HG03460 (cell line): ENCODE results near the gene ANKS1B.
"Not testable (repeated sequence)": the region's sequence is repeated elsewhere in the genome, so short reads cannot be mapped to it uniquely, and the experiment has no call there.

ENCODE experiments used
- ATAC-seq: cut with Tn5 transposase; IDR thresholded peaks from one replicate; pipeline ENCODE4 v1.9.1; 2021; ENCODE audit not compliant: unreplicated experiment

ANKS1B gene

DNA sequence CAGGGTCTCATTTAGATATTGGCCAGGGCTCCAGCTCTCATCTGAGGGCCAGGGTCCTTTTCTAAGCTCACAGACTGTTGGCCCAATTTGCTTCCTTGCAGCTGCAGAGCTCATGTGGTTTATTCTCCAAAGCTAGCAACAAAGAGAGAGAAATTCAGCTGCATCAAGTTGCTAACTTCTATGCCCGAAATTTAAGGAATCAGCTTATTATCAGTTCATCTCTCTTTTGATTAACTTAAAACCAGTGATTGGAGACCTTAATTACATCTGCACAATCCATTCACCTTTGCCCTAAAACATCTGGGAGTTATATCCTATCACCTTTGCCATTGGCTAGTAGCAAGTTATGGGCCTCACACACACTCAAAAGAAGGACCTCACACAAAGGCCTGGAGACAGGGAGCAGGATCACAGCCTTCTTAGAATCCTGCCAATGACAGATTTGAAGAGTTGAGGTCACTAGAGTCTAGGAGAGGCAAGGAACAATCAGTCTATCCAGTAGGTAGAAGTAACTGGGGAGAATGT, 596.0 kb downstream of the ANKS1B start:
- ATAC-seq: no peak

DNA sequence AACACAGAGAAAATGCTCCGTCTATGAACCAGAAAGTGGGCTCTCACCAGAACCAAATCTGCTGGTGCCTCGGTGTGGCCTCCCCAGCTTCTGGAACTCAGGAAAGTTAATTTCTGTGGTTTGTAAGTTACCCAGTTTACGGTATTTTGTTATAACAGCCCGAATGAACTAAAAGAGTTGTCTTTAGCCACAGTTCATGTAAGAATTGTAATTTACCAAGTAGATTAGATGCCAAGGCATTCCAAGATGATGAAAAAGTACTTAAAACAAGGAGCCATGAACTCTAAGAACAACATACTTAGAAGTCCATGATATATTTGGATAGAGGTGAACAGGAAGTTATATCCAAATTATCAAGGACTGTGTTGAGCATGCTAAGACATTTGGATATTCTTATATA, 597.1 kb downstream of the ANKS1B start:
- ATAC-seq: no peak

DNA sequence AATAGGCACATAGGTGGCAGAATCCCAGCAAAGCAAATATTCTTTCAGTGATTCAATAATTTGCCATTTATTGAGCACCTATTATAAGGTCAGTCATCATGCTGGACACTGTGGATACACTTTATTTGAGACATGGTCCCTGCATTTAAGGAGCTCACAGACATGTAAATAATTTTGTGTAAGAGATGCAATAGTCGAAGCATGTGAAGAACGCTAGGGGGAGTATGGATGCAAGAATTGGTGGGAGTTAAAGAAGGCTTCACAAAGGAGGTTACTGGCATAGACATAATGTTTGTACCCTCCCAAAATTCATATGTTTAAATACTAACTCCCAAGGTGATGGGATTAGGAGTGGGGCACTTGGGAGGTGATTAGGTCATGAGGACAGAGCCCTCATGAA, 597.8 kb downstream of the ANKS1B start:
- no peak for ATAC-seq

DNA sequence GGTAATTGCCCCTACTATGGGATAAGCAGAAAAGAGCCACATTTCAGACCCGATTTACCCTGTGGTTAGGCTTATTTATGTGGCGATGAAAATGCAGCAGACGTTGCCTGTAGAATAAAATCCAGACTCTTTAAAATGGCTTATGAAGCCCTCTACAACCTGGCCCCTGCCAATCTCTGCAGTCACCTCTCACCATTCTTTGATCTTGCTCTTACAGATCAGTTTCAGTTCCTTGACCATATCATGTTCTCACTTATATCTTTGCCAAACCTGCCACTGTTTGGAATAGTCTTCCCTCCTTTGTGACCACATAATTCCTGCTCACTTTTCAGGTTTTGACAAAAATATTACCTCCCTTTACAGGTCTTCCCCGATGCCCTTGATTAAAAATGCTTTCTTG, 601.5 kb downstream of the ANKS1B start:
- no peak for ATAC-seq

DNA sequence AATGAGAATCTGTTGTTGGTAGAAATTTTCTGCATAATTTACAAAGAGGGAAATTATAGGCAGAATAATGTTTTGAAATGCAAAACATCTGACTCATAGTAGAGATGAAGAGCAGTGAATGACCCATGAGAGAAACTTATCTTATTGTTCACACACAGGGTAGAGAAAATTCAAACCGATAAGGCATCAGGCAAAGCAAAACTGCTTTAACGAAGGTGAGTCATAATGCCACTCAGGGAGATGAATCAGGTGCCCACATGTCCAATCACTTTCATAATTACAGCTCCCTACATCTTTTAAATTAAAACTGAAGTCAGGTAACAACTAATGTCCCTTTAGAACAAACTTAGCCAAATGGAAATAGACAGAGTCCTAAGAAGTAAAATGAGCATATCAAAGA, 602.7 kb downstream of the ANKS1B start:
- peak; percentile 95 for ATAC-seq

DNA sequence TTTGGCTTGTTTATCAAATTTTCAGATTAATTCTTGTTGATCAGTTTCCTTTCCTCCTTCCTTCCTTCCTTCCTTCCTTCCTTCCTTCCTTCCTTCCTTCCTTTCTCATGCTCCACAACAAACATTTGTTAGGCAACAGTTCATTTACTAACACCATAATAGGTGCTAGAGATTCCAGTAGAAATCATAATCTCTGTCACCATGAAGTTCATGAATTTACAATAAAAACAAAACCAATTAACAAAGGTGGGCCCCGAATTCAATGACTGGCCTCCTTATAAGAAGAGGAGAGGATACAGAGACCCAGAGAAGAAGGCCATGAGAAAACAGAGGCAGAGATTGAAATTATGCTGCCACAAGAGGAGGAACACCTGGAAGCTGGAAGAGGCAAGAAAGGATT, 604.0 kb downstream of the ANKS1B start:
- no peak for ATAC-seq

DNA sequence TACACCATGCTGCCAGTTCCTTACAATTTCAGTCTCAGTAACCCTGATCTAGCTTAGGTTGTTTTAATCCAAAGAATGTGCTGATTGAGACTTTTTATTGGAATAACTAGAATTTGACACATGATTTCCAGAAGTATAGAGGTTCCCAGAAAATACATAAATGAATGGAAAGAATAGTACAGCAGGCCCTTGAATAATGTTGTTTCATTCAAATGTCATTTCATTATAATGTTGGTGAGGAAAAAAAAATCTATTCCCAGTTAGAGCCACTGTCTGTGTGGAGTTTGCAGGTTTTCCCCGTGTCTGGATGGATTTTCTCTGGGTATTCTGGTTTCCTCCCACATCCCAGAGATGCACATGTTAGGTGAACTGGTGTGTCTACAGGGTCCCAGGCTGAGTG, 610.7 kb downstream of the ANKS1B start:
- ATAC-seq: no peak

DNA sequence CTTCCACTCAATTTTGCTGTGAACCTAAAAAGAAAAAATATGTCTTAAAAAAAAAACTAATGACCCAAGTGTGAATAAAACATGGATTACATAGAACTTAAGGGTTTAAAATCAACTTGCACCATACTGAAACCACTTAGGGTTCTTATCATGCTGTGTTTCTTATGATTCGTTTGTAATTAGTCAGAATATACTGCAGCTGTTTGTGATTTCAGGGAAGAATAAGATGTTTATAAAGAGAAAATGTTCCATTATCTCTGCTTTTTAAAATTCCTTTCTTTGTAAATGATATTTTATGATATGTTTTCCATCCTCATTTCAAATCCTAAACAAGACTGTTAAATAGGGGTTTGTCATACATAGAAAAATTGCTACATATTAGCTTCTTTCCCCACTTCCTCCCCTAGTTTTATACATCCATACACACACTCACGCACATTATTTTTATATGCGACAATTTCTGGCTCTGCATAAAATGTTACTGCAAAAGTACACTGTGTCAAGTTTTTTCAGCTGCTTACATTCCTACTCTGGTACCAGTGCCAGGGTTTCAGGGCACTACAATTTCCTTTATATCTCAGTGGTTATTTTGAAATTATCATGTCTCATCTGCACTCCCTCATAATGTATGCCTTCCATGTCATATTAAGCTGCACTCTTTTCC, 612.3 kb downstream of the ANKS1B start:
- no peak for ATAC-seq

DNA sequence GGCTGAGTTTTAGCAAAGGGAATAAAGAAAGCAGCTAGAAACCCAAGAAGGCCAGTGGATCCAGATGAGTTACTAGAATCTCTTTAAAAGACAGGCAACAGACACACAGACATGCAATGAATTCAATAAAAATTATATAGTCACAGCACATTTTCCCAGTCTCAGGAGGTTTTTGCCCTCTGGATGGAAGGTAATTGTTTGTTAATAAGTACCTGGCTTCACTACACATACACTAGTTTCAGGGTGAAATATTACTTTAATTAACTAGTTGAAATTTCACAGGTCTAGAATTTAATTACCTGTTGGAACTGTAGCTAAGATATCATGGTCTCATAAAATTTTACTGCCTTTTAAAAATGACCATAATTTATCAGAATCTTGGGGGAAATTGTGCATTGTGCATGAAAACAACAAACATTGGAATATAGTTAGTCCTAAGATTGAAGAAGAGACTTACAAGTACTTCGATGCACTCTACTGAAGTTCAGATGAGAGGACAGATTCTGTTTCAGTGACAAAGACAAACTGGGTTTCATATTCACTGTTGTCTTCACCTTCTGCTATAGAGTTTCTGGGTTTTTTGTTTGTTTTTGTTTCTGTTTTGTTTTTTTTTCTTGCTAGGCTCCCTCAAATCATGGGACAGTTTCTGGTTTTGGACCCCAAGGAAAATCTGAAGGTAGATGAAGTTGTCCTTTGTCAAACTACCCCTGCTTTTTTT, 614.2 kb downstream of the ANKS1B start:
- no peak for ATAC-seq

DNA sequence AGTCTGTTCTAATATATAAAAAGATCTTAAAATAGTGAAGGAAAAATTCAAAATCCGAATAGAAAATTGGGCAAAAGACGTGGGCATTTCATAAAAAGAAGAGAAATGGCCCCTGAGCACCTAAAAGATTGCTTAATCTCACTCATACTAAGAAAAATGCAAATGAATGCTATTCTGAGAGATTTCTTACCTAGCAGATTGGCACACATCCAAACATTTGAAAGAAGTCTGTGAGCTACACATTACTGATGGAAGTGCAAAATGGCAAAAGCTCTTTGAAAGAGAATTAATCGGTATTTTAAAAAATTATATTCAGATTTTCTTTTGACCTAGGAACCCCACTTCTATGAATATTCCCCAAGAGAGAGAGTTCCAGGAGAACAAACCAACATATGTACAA, 617.6 kb downstream of the ANKS1B start:
- no peak for ATAC-seq

DNA sequence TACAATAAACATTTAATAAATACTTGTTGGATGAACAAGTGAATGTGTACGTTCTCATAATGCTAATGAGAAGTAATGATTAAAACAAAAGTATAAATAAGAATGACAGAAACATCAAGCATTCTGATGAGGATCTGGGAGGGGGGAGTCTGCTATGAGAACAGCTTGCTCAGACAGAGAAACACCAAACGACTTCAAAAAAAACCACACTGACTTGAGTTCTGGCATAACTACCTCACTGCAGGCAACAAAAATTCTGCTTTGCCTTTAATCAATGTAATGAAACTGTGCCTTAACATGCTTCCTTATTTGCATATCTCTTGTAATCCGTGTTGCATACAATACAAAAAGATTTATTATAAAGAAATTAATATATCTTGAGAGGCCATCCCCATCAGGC, 632.5 kb downstream of the ANKS1B start:
- no peak for ATAC-seq

DNA sequence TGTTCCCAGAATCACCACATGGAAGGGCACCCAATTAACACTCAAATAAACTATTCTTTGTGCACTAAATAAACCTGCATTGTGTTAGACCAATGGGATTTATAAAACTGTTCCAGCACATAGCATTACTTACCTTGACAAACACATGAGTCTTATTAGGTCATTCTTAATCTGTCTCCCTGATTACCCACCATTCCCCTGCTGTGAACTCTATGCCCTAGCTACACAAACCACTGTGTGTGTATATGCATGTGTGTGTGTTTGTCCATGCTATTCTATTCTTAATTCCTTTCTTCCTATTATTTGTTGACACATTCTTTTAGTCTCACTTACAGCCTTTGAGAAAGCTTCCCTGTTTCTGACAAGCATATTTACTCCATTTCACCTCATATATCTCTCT, 640.8 kb downstream of the ANKS1B start:
- ATAC-seq: no peak

DNA sequence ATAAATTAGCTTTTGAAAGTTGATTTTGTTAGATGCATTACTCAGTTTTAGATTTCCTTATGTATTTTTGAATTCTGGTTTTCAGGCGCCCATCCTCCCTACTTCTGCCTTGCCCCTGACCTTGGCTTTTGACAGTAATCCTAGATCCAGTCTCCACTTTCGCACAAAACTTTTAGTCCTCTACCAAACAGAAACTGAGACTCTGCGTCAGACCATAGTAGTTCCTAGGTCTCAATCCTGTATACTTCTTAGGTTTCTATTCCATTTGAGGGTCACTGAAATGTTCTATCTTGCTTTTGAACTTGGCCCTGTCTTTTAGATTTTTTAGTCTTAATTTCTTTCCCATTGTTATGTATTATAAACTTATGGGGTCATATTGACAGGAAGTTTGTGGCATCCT, 645.1 kb downstream of the ANKS1B start:
- ATAC-seq: no peak

DNA sequence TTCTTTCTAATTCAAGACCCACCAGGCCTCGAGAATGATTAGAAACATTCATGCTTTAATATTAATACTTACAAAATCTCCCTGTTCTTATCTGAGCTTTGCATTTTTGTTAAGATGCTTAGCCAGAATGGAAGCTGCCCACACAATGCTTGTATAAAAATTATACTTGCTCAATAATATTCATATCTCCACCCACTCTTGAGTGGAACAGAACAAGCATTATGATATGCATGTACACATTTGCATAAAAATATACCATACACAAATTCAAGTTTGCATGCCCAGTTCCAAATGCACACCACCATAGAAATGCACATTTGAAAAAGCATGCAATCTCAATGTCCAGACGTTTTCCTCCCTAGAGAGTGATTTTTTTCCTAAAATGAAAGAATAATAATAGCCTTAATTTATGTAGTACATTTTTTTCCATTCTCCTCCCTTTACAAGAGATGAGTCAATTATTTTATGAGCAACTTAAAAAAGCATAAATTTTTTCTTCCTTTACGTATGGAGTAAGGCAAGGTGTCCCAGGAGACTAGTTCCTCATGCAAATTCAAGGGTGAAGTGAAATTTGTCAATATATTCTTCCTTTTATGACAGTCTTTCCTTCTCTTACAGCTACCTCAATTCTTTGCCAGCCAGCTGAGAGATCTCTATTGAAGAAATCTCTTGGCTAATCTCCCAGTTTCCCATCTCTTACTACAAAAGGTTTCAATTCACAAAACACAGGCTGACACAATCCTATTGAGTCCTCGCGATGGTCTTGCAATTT, 650.3 kb downstream of the ANKS1B start:
- ATAC-seq: no peak

DNA sequence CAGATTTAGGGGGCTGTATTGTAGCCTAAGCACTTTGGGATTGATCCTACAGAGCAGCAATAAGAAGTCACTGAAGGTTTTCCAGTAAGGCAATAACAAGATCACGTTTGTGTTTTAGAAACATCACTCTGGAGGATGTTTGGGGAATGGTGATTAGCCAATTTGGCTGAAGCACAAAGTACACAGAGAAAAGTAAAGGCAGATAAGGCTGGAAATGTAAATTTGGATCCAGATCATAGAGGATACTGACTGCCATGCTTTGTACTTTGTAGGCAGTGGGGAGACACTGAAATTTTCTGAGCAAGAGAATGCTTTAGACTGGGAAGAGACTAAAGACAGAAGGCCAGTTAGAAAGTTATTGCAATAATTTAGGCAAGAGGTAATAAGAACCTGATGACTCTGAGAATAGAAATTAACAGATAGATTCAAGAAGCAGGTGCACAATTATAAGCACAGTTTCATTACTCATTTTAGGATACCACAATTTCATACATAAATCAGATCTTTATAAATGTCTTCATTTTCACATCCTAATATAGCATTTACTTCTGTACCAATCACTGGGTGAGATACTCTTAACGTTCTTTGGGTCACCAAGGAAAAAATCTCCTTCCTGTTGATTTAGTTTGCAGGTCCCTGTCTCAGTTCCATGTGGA, 651.7 kb downstream of the ANKS1B start:
- no peak for ATAC-seq

DNA sequence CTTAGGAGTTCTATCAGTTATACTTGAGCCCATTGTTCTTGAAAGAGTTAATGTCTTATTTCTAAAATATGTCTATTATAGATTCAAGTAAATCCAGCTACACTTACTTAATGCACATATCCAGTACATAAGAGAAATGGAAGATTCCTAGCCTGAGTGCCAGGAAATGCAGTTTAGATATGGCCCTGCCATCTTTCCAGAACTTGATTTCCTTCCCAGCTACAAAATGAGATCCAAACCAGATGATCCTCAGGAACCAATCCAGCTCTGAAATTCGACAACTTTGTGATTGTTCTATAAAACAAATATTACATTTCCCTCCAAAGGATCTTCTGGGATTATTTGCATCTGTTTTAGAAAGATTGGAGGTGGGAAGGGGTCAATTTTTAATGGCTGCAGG, 654.5 kb downstream of the ANKS1B start:
- ATAC-seq: no peak

DNA sequence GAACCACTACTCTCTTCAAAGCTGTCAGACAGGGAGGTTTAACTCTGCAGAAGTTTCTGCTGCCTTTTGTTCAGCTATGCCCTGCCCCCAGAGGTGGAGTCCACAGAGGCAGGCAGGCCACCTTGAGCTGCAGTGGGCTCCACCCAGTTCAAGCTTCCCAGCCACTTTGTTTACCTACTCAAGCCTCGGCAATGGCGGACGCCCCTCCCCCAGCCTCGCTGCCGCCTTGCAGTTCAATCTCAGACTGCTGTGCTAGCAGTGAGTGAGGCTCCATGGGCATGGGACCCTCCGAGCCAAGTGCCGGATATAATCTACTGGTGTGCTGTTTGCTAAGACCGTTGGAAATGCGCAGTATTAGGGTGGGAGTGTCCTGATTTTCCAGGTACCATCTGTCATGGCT, 663.5 kb downstream of the ANKS1B start:
- not testable (repeated sequence) for ATAC-seq

DNA sequence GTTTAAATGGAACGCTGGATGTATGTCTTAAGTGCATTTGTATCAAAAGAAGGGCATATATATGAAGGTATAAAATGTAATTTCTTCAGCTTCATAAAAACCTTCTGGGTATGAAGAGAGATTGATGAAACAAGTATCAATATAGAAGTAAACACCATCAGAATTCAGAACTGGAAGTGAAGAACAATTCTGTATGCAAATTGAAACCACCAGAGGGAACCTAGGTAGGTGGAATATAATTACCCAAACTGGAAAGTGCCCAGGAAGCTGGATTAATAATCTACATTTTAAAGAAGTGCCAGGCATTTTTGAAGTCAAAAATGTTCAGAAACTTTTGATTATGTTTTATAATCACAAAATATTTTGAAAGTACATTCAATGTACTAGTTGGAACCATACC, 673.4 kb downstream of the ANKS1B start:
- no peak for ATAC-seq

DNA sequence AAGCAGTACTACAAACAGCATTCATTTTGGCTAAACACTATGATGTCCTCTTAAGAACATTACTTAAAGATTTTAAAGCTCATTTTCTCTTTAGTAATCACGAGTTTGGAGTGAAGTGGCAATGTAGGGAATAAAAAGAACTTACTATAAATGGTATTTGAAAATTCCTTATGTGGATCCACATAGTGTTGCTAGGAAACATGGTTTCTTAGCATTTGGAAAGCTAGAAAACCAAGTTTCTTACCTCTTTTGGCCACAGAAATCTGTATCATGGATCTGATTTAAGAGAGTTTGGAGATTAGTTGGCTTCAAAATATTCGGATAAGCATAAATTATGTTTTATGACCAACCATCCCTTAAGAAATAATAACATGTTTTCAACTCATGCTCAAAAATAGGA, 674.9 kb downstream of the ANKS1B start:
- no peak for ATAC-seq

DNA sequence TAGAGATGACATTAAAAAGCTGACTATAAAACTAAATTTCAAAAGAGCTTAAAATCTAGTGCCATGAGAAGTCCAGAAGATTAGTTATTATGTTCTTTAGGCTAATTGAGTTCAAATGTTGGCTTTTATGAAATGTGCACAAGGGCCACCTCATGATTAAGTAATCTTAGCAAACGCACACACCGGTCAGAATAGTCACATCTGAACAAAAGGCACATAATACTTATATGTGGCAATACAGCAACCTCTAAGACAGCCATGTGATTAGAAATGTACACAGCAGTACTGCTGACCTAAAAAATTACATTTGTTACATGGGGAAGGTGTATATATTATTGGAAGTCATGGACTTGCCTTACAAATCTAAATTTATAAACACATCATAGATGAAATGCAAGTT, 681.9 kb downstream of the ANKS1B start:
- ATAC-seq: no peak

DNA sequence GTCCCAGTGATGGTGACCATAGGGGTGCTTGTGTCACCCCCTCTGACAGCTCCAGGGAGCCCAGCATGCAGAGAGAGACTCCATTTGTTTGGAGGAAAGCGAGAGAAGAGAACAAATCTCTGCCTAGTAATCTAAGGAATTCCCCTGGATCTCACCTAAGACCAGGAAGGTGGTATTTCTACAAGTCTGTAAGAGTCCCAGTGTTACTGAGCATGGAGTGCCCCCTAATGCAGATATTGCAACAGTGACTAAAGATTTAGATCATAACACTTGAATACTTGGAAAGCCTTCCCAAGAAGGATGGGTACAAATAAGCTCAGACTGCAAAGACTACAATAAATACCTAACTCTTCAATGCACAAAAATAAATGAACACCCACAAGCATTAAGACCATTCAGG, 697.6 kb downstream of the ANKS1B start:
- no peak for ATAC-seq
